ENCODE measurements around the gene HOXB5.

The HOXB5 gene

DNA sequence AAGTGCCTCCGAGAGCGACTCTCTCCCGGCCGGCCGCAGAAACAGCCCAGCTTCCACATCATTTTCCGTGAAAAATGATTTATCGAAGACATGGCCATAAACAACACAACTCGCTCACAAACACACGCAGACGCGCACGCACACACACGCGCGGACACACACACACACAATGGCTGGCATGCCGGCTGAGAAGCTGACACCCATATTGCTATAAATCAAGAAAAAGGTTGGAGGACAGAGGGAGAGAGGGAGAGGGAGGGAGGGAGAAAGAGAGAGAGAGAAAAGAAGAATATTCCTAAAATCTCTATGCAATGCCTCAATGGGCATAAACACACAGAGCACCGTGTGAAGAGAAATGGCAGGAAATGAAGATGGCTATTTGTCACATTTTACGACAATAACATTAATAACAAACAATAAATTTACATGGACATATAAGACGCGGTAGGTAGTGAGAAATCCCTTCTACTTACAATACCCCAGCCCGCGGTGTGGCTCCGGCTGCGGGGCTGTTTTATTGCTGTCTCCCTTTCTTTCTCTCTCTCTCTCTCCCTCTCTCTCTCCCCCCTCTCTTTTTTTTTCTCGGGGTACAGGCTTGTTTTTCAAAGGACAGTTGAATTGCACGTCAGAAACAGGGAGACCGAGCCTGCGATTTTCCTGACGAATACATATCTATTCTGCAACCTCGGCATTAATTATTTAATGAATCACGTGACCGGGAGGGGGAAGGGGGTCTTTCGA is 24.9 kb downstream of the HOXB5 start:
- Histone ChIP-seq H2AK5ac (ENCODE audit: low read length, severe bottlenecking) (no peak overlapping the region), H3K27me3 (ENCODE audit: control insufficient read depth in 1 of 2, insufficient read depth in 1 of 2, low read length in 2 of 2) (peaks cover 0 to 4% of the 10 kb centered on the region in 2 experiments), H3K9me3 (ENCODE audit: control insufficient read depth, low read length) (no peaks in the 10 kb centered on the region), H2BK12ac (ENCODE audit: low read length in 2 of 2) (no peak overlapping the region), H3K23ac (ENCODE audit: low read length in 2 of 2) (no peak overlapping the region), H4K8ac (ENCODE audit: low read length) (peak overlapping the region; percentile 27), H3K4me3 (ENCODE audit: insufficient read depth in 1 of 2, low read depth in 1 of 2, low read length in 2 of 2) (peak overlapping the region; percentile 33 to 76), H3K4ac (ENCODE audit: low read depth in 1 of 2, low read length in 2 of 2) (peak overlapping the region in 1 of 2 experiments; percentile 34), H3K14ac (ENCODE audit: low read length in 2 of 2) (no peak overlapping the region), H3K4me2 (ENCODE audit: low read length, poor library complexity, severe bottlenecking) (peak overlapping the region; percentile 70), H2AFZ (ENCODE audit: low read depth, low read length) (no peak overlapping the region), H2BK120ac (ENCODE audit: low read depth, low read length) (peak overlapping the region; percentile 39), H3K27ac (ENCODE audit: low read length, poor library complexity, severe bottlenecking) (peak overlapping the region; percentile 23), H4K91ac (ENCODE audit: low read length) (no peak overlapping the region), H3K36me3 (ENCODE audit: control insufficient read depth in 1 of 2, insufficient read depth in 2 of 2, low read depth in 1 of 2, low read length in 2 of 2) (peaks cover 12 to 15% of the 10 kb centered on the region in 2 experiments), H3K18ac (ENCODE audit: low read depth in 1 of 2, low read length in 2 of 2) (peak overlapping the region; percentile 40 to 67), H2BK15ac (ENCODE audit: low read depth, poor library complexity, severe bottlenecking) (no peak overlapping the region), H3K4me1 (ENCODE audit: control insufficient read depth, insufficient read depth, low read depth, low read length) (peaks cover 38% of the 10 kb centered on the region), H3K9ac (ENCODE audit: low read length) (peak overlapping the region; percentile 95), H3K79me1 (replicated peaks; ENCODE audit: low read length, poor library complexity, severe bottlenecking) (no peaks in the 10 kb centered on the region), H2BK5ac (ENCODE audit: low read depth, low read length, poor library complexity, severe bottlenecking) (no peak overlapping the region)
- 1% methylated on average over 19 of the region's 33 CpGs for WGBS
- peak; percentile 79 for DNase-seq

DNA sequence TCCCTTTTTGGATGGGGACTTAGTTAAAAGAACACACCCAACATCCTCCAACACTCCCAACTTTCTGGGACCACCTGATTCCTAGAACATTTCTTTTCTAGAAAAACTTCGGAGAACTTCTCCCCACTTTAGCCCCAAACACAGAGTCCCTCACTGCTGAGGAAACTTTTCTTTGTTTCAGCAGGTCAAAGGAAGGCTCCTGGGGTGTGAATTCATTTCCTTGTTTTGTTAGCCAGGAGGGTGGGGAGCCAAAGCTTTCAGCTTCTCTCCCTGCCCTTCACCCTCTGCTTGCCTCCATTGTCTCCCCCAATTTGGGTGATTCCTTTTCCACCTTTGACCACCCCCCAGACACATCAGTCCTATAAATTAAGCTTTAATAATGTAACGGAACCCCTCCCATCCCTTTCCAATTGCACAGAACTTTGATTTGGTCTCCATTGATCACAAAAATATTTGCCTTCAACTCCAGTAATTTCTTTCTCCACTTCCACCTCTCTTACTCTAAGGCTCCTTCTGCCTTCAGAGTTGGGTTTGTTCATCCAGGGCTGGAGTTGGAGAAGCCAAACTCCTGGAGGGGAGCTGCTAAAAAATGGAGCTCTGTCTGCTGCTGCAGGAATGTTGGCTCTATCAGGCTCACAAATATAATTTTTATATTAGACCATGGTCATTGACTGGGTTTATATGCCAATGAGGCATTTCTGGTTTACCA is 25.8 kb downstream of the HOXB5 start:
- H2BK12ac ChIP-seq (ENCODE audit: low read length in 2 of 2), result no peak overlapping the region
- H4K91ac ChIP-seq (ENCODE audit: low read length), result no peak overlapping the region
- no peak overlapping the region for H2BK5ac ChIP-seq (ENCODE audit: low read depth, low read length, poor library complexity, severe bottlenecking)
- H3K4ac ChIP-seq (ENCODE audit: low read depth in 1 of 2, low read length in 2 of 2), result peak overlapping the region in 1 of 2 experiments; percentile 19
- H4K8ac ChIP-seq (ENCODE audit: low read length), result no peak overlapping the region
- H3K14ac ChIP-seq (ENCODE audit: low read length in 2 of 2), result no peak overlapping the region
- H3K4me3 ChIP-seq (ENCODE audit: insufficient read depth in 1 of 2, low read depth in 1 of 2, low read length in 2 of 2), result peak overlapping the region in 1 of 2 experiments; percentile 76
- H3K9me3 ChIP-seq (ENCODE audit: control insufficient read depth, low read length), result no peaks in the 10 kb centered on the region
- no peak for DNase-seq
- no peak overlapping the region for H3K23ac ChIP-seq (ENCODE audit: low read length in 2 of 2)
- no peak overlapping the region for H2BK15ac ChIP-seq (ENCODE audit: low read depth, poor library complexity, severe bottlenecking)
- no peak overlapping the region for H2AK5ac ChIP-seq (ENCODE audit: low read length, severe bottlenecking)
- H3K36me3 ChIP-seq (ENCODE audit: control insufficient read depth in 1 of 2, insufficient read depth in 2 of 2, low read depth in 1 of 2, low read length in 2 of 2), result peaks cover 14 to 17% of the 10 kb centered on the region in 2 experiments
- peak overlapping the region; percentile 95 for H3K9ac ChIP-seq (ENCODE audit: low read length)
- peak overlapping the region; percentile 1 for H3K4me2 ChIP-seq (ENCODE audit: low read length, poor library complexity, severe bottlenecking)
- H3K4me1 ChIP-seq (ENCODE audit: control insufficient read depth, insufficient read depth, low read depth, low read length), result peaks cover 41% of the 10 kb centered on the region
- no peak overlapping the region for H2AFZ ChIP-seq (ENCODE audit: low read depth, low read length)
- H3K27me3 ChIP-seq (ENCODE audit: control insufficient read depth in 1 of 2, insufficient read depth in 1 of 2, low read length in 2 of 2), result peaks cover 0 to 2% of the 10 kb centered on the region in 2 experiments
- peak overlapping the region; percentile 14 to 68 for H3K18ac ChIP-seq (ENCODE audit: low read depth in 1 of 2, low read length in 2 of 2)
- no peak overlapping the region for H3K27ac ChIP-seq (ENCODE audit: low read length, poor library complexity, severe bottlenecking)
- WGBS, result 50% methylated on average over 1 of the region's 2 CpGs
- H2BK120ac ChIP-seq (ENCODE audit: low read depth, low read length), result no peak overlapping the region
- H3K79me1 ChIP-seq (replicated peaks; ENCODE audit: low read length, poor library complexity, severe bottlenecking), result no peaks in the 10 kb centered on the region

DNA sequence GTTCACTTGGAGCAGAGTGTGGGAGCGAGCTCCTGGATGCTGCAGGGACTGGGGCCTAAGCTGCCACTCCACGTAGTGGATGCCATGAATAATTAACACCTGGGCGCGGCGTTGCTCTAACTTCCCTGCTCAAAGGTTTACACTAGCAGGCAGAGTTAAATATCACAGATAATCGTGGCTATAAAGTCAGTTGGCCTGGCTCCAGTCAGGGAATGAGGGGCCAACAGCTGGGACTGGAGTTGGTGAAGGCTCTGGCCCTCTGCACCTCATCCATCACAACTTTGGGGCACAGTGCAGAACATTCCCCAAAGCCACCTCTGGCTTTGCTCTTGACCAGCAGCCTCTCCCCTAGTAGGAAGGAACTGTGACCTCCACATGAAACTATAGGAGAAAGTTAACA is 26.4 kb downstream of the HOXB5 start:
- Histone ChIP-seq H3K14ac (ENCODE audit: low read length in 2 of 2) (peak overlapping the region in 1 of 2 experiments; percentile 49), H4K8ac (ENCODE audit: low read length) (peak overlapping the region; percentile 77), H3K23ac (ENCODE audit: low read length in 2 of 2) (peak overlapping the region; percentile 28 to 67), H2AK5ac (ENCODE audit: low read length, severe bottlenecking) (peak overlapping the region; percentile 71), H3K4ac (ENCODE audit: low read depth in 1 of 2, low read length in 2 of 2) (peak overlapping the region; percentile 0 to 69), H3K18ac (ENCODE audit: low read depth in 1 of 2, low read length in 2 of 2) (peak overlapping the region; percentile 45 to 67), H2AFZ (ENCODE audit: low read depth, low read length) (no peak overlapping the region), H3K79me1 (replicated peaks; ENCODE audit: low read length, poor library complexity, severe bottlenecking) (no peaks in the 10 kb centered on the region), H3K4me2 (ENCODE audit: low read length, poor library complexity, severe bottlenecking) (peak overlapping the region; percentile 1), H3K4me1 (ENCODE audit: control insufficient read depth, insufficient read depth, low read depth, low read length) (peaks cover 38% of the 10 kb centered on the region), H3K27me3 (ENCODE audit: control insufficient read depth in 1 of 2, insufficient read depth in 1 of 2, low read length in 2 of 2) (no peaks in the 10 kb centered on the region), H3K36me3 (ENCODE audit: control insufficient read depth in 1 of 2, insufficient read depth in 2 of 2, low read depth in 1 of 2, low read length in 2 of 2) (peaks cover 11 to 21% of the 10 kb centered on the region in 2 experiments), H4K91ac (ENCODE audit: low read length) (peak overlapping the region; percentile 52), H2BK120ac (ENCODE audit: low read depth, low read length) (peak overlapping the region; percentile 21), H3K4me3 (ENCODE audit: insufficient read depth in 1 of 2, low read depth in 1 of 2, low read length in 2 of 2) (no peak overlapping the region), H3K9ac (ENCODE audit: low read length) (peak overlapping the region; percentile 95), H3K27ac (ENCODE audit: low read length, poor library complexity, severe bottlenecking) (no peak overlapping the region), H2BK5ac (ENCODE audit: low read depth, low read length, poor library complexity, severe bottlenecking) (no peak overlapping the region), H3K9me3 (ENCODE audit: control insufficient read depth, low read length) (no peaks in the 10 kb centered on the region), H2BK15ac (ENCODE audit: low read depth, poor library complexity, severe bottlenecking) (no peak overlapping the region), H2BK12ac (ENCODE audit: low read length in 2 of 2) (peak overlapping the region; percentile 57 to 84)
- DNase-seq, result no peak
- WGBS, result 53% methylated on average over 6 of the region's 6 CpGs

DNA sequence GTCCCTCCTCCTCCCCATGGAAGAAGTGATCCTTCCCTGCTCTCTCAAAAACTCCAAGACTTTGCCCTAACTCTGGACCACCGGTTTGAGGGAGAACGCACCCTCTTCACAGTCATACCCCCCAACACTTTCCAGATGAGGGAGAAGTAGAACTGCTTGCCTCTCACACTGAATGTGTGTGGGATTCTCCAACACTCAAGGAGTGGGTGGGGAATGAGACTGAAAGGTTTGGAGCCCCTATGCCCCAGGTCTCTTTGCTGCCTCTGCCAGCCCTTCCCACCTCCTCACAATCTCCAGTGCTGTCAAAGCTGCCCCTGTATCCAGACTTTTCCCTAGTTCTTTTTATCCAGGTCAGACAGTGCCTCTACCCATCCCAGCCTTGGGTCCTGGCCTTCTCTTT is 26.9 kb downstream of the HOXB5 start:
- Histone ChIP-seq H3K4me1 (ENCODE audit: control insufficient read depth, insufficient read depth, low read depth, low read length) (peaks cover 42% of the 10 kb centered on the region), H3K79me1 (replicated peaks; ENCODE audit: low read length, poor library complexity, severe bottlenecking) (no peaks in the 10 kb centered on the region), H2AK5ac (ENCODE audit: low read length, severe bottlenecking) (no peak overlapping the region), H3K4me2 (ENCODE audit: low read length, poor library complexity, severe bottlenecking) (no peak overlapping the region), H3K18ac (ENCODE audit: low read depth in 1 of 2, low read length in 2 of 2) (peak overlapping the region; percentile 45 to 67), H4K8ac (ENCODE audit: low read length) (peak overlapping the region; percentile 77), H4K91ac (ENCODE audit: low read length) (peak overlapping the region; percentile 52), H3K4me3 (ENCODE audit: insufficient read depth in 1 of 2, low read depth in 1 of 2, low read length in 2 of 2) (no peak overlapping the region), H2BK5ac (ENCODE audit: low read depth, low read length, poor library complexity, severe bottlenecking) (no peak overlapping the region), H3K9me3 (ENCODE audit: control insufficient read depth, low read length) (no peaks in the 10 kb centered on the region), H3K14ac (ENCODE audit: low read length in 2 of 2) (no peak overlapping the region), H3K23ac (ENCODE audit: low read length in 2 of 2) (peak overlapping the region in 1 of 2 experiments; percentile 28), H3K27ac (ENCODE audit: low read length, poor library complexity, severe bottlenecking) (no peak overlapping the region), H2BK15ac (ENCODE audit: low read depth, poor library complexity, severe bottlenecking) (peak overlapping the region; percentile 15), H3K36me3 (ENCODE audit: control insufficient read depth in 1 of 2, insufficient read depth in 2 of 2, low read depth in 1 of 2, low read length in 2 of 2) (peaks cover 11 to 23% of the 10 kb centered on the region in 2 experiments), H3K4ac (ENCODE audit: low read depth in 1 of 2, low read length in 2 of 2) (peak overlapping the region; percentile 0 to 69), H3K27me3 (ENCODE audit: control insufficient read depth in 1 of 2, insufficient read depth in 1 of 2, low read length in 2 of 2) (no peaks in the 10 kb centered on the region), H2BK12ac (ENCODE audit: low read length in 2 of 2) (peak overlapping the region; percentile 57 to 84), H2BK120ac (ENCODE audit: low read depth, low read length) (peak overlapping the region; percentile 21), H2AFZ (ENCODE audit: low read depth, low read length) (no peak overlapping the region), H3K9ac (ENCODE audit: low read length) (peak overlapping the region; percentile 3)
- DNase-seq, result no peak
- no CpG with 5 or more reads among the region's 2 CpGs for WGBS
